DOHH2 (cell line): Measurements from ENCODE around the gene NR2F1-AS1.

Source experiments
- H3F3A ChIP-seq: fragments of 200-600 bp; sonication (generic), shearing (Covaris generic); 2 replicates; pipeline ENCODE4 v1.6.0; 2016; ENCODE audit warnings: antibody characterized with exemption, mild to moderate bottlenecking; ENCODE audit not compliant: control insufficient read depth, insufficient read depth
- H3K27ac ChIP-seq: fragments of 200-600 bp; sonication (generic); 2 replicates; pipeline ENCODE4 v1.5.1; 2014; ENCODE audit warnings: low read depth, mild to moderate bottlenecking, low read length, moderate library complexity
- H3K27me3 ChIP-seq: fragments of 200-600 bp; sonication (generic); 2 replicates; pipeline ENCODE4 v1.6.1; 2014; ENCODE audit warnings: mild to moderate bottlenecking, low read length, mixed read lengths; ENCODE audit not compliant: control insufficient read depth
- H3K36me3 ChIP-seq: fragments of 200-600 bp; sonication (generic); 2 replicates; pipeline ENCODE4 v1.6.1; 2014; ENCODE audit warnings: mild to moderate bottlenecking, low read length, moderate library complexity, mixed read lengths; ENCODE audit not compliant: control insufficient read depth
- H3K4me1 ChIP-seq: fragments of 200-600 bp; sonication (generic); 2 replicates; pipeline ENCODE4 v1.6.1; 2014; ENCODE audit warnings: mild to moderate bottlenecking, low read length, mixed read lengths; ENCODE audit not compliant: control insufficient read depth
- H3K4me2 ChIP-seq: fragments of 200-600 bp; sonication (generic); 2 replicates; pipeline ENCODE4 v1.6.0; 2014; ENCODE audit warnings: mild to moderate bottlenecking, low read length, moderate library complexity
- H3K4me3 ChIP-seq: fragments of 200-600 bp; sonication (generic); 2 replicates; pipeline ENCODE4 v1.5.1; 2014; ENCODE audit warnings: mild to moderate bottlenecking, low read length, mixed read lengths
- H3K79me2 ChIP-seq: fragments of 200-600 bp; sonication (generic); 2 replicates; pipeline ENCODE4 v1.6.1; 2014; ENCODE audit warnings: mild to moderate bottlenecking, low read length, mixed read lengths; ENCODE audit not compliant: control insufficient read depth
- H3K9me2 ChIP-seq: fragments of 200-600 bp; sonication (generic); replicated peaks from 2 replicates; pipeline ENCODE4 v1.6.1; 2014; ENCODE audit warnings: mild to moderate bottlenecking, low read length, mixed read lengths; ENCODE audit not compliant: control insufficient read depth
- H3K9me3 ChIP-seq: fragments of 200-600 bp; sonication (generic); 2 replicates; pipeline ENCODE4 v1.6.1; 2014; ENCODE audit warnings: antibody characterized with exemption, low read length, mixed read lengths; ENCODE audit not compliant: control insufficient read depth, insufficient read depth
- H4K20me1 ChIP-seq: fragments of 200-600 bp; sonication (generic); 2 replicates; pipeline ENCODE4 v1.6.0; 2014; ENCODE audit warnings: low read depth, mild to moderate bottlenecking, antibody characterized with exemption, low read length, moderate library complexity; ENCODE audit not compliant: control insufficient read depth, insufficient read depth
- CTCF ChIP-seq: fragments of 200-600 bp; sonication (generic); IDR thresholded peaks from one replicate; pipeline ENCODE4 v1.5.1; 2014; ENCODE audit warnings: antibody characterized with exemption, mild to moderate bottlenecking, low read depth, low read length; ENCODE audit not compliant: poor library complexity, severe bottlenecking
- EZH2phosphoT487 ChIP-seq: fragments of 200-600 bp; sonication (generic); IDR thresholded peaks from 2 replicates; pipeline ENCODE4 v1.6.1; 2017; ENCODE audit warnings: borderline replicate concordance, mild to moderate bottlenecking, antibody characterized with exemption, low read length, moderate library complexity, mixed read lengths

NR2F1-AS1 gene

GRCh38 chr5:93409691-93410090 is 171.3 kb downstream of the NR2F1-AS1 start:
- TF ChIP-seq EZH2phosphoT487 (no peak), CTCF (no peak)
- H3K9me3 ChIP-seq = no peaks in the 10 kb centered on the region

GRCh38 chr5:93407454-93407853 is 173.6 kb downstream of the NR2F1-AS1 start:
- H3K36me3 ChIP-seq = no peaks in the 10 kb centered on the region
- no peak overlapping the region for H3K4me2 ChIP-seq
- no peaks in the 10 kb centered on the region for H3K9me2 ChIP-seq
- no peaks in the 10 kb centered on the region for H4K20me1 ChIP-seq
- no peaks in the 10 kb centered on the region for H3K9me3 ChIP-seq
- no peak overlapping the region for H3K4me3 ChIP-seq
- no peak overlapping the region for H3K27ac ChIP-seq
- TF ChIP-seq EZH2phosphoT487 = no peak
- no peak for TF ChIP-seq CTCF
- H3F3A ChIP-seq = no peaks in the 10 kb centered on the region
- H3K4me1 ChIP-seq = no peaks in the 10 kb centered on the region
- no peaks in the 10 kb centered on the region for H3K27me3 ChIP-seq
- no peaks in the 10 kb centered on the region for H3K79me2 ChIP-seq

More at GRCh38 chr5:93409691-93410090, 171.3 kb downstream of the NR2F1-AS1 start:
- Histone ChIP-seq H3F3A (no peaks in the 10 kb centered on the region), H3K4me3 (no peak overlapping the region), H3K27me3 (no peaks in the 10 kb centered on the region), H3K27ac (no peak overlapping the region), H3K9me2 (no peaks in the 10 kb centered on the region), H3K36me3 (no peaks in the 10 kb centered on the region), H3K4me1 (no peaks in the 10 kb centered on the region), H4K20me1 (no peaks in the 10 kb centered on the region), H3K79me2 (no peaks in the 10 kb centered on the region), H3K4me2 (no peak overlapping the region)

- no peaks in the 10 kb centered on the region for H3K36me3 ChIP-seq
- H3K27me3 ChIP-seq = no peaks in the 10 kb centered on the region
- no peaks in the 10 kb centered on the region for H3F3A ChIP-seq
- TF ChIP-seq CTCF (no peak), EZH2phosphoT487 (no peak)
- no peak overlapping the region for H3K4me3 ChIP-seq
- no peak overlapping the region for H3K4me2 ChIP-seq
- no peaks in the 10 kb centered on the region for H4K20me1 ChIP-seq
- no peaks in the 10 kb centered on the region for H3K9me2 ChIP-seq
- no peak overlapping the region for H3K27ac ChIP-seq
- no peaks in the 10 kb centered on the region for H3K4me1 ChIP-seq
- no peaks in the 10 kb centered on the region for H3K9me3 ChIP-seq
- no peaks in the 10 kb centered on the region for H3K79me2 ChIP-seq
Observed at GRCh38 chr5:93406971-93407401, 174.0 kb downstream of the NR2F1-AS1 start.
